Breast epithelium (tissue), 4 donors: ENCODE measurements around the gene SLC38A9. TPM values are rescaled to one million over a fixed set of nuclear protein-coding genes. Genes with fewer than 3 reads are reported as not detected.

ENCODE experiments used
- DNase-seq, 2 donors: peaks; one replicate each; pipeline ENCODE4 v3.0.0-alpha.2; 2019; ENCODE audit warnings: low spot score in 2 of 2
- H3K27ac ChIP-seq, 2 donors: fragments of 200-600 bp; sonication (generic) in 1 of 2; one replicate each; pipeline ENCODE4 v1.5.1; 2016 to 2019; ENCODE audit warnings: mild to moderate bottlenecking in 1 of 2
- H3K27me3 ChIP-seq, 2 donors: fragments of 200-600 bp; sonication (generic) in 1 of 2; one replicate each; pipeline versions ENCODE4 v1.5.1 to v1.6.0; 2017 to 2019; ENCODE audit warnings: control low read depth in 1 of 2, mild to moderate bottlenecking in 1 of 2
- H3K36me3 ChIP-seq: fragments of 200-600 bp; one replicate; pipeline ENCODE4 v1.5.1; 2019
- H3K4me1 ChIP-seq, 2 donors: fragments of 200-600 bp; sonication (generic); one replicate each; pipeline ENCODE4 v1.5.1; 2016 to 2019; ENCODE audit warnings: control low read depth in 1 of 2
- H3K4me3 ChIP-seq, 3 donors: fragments of 200-600 bp; sonication (generic); 1 replicate in 2 of 3; 2 replicates in 1 of 3; pipeline ENCODE4 v1.5.1; 2016 to 2019; ENCODE audit warnings: mild to moderate bottlenecking in 3 of 3, moderate library complexity in 2 of 3
- H3K9me3 ChIP-seq, 2 donors: fragments of 200-600 bp; sonication (generic) in 1 of 2; one replicate each; pipeline ENCODE4 v1.5.1; 2016 to 2019; ENCODE audit warnings: control low read depth in 1 of 2
- POLR2A ChIP-seq: fragments of 450-650 bp; IDR thresholded peaks from one replicate; pipeline ENCODE4 v1.6.1; 2016; ENCODE audit warnings: antibody characterized with exemption, mild to moderate bottlenecking, moderate library complexity
- POLR2AphosphoS5 ChIP-seq, 3 donors: sonication (generic); formaldehyde crosslinking; IDR thresholded peaks; one replicate each; pipeline ENCODE4 v1.6.1; 2017; ENCODE audit warnings: antibody characterized with exemption in 3 of 3
- intact Hi-C: fragments of 100-400 bp; cut with DNase I; formaldehyde crosslinking; loops from one replicate; pipeline ENCODE4 v1.15.1; 2023; ENCODE audit warnings: low total_unique reads
- total RNA-seq, 3 donors: library from RNA; depleted of rRNA; stranded (reverse); fragments of >200 nt; gene quantifications; one replicate each; pipeline ENCODE4 v1.1.0, GENCODE V29; 2016
- TF ChIP-seq, protein P1 (sequence below), 3 donors: fragments of 450-650 bp; IDR thresholded peaks; one replicate each; pipeline ENCODE4 v1.5.1; 2016 to 2017; ENCODE audit warnings: antibody characterized with exemption in 3 of 3, mild to moderate bottlenecking in 3 of 3, moderate library complexity in 3 of 3

The SLC38A9 gene
- total RNA-seq, 3 donors from 2014 or later = 25.2 to 35.1 (median 28.6) TPM

- intact Hi-C loops = no loop called here
- peak overlapping the region in 1 of 3 donors; percentile 29 for H3K4me3 ChIP-seq
- peak overlapping the region; percentile 64 to 78 for H3K27ac ChIP-seq
- no peaks in the 10 kb centered on the region for H3K9me3 ChIP-seq
- TF ChIP-seq, protein P1, sequence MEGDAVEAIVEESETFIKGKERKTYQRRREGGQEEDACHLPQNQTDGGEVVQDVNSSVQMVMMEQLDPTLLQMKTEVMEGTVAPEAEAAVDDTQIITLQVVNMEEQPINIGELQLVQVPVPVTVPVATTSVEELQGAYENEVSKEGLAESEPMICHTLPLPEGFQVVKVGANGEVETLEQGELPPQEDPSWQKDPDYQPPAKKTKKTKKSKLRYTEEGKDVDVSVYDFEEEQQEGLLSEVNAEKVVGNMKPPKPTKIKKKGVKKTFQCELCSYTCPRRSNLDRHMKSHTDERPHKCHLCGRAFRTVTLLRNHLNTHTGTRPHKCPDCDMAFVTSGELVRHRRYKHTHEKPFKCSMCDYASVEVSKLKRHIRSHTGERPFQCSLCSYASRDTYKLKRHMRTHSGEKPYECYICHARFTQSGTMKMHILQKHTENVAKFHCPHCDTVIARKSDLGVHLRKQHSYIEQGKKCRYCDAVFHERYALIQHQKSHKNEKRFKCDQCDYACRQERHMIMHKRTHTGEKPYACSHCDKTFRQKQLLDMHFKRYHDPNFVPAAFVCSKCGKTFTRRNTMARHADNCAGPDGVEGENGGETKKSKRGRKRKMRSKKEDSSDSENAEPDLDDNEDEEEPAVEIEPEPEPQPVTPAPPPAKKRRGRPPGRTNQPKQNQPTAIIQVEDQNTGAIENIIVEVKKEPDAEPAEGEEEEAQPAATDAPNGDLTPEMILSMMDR (IDR thresholded peaks at IDR 0.05) = no peak
- TF ChIP-seq POLR2AphosphoS5 (IDR thresholded peaks at IDR 0.05) (no peak), POLR2A (no peak)
- DNase-seq = peak in 1 of 2 donors; percentile 47
- H3K36me3 ChIP-seq = no peaks in the 10 kb centered on the region
- peaks cover 0 to 7% of the 10 kb centered on the region in 2 donors for H3K4me1 ChIP-seq
- H3K27me3 ChIP-seq = no peaks in the 10 kb centered on the region
Observed at GRCh38 chr5:55633574-55634208, 78.4 kb downstream of the SLC38A9 start.

GRCh38 chr5:55629815-55630214 lies 82.3 kb downstream of the SLC38A9 start:
- intact Hi-C loops = no loop called here
- no peak for DNase-seq
- Histone ChIP-seq H3K27me3 (no peaks in the 10 kb centered on the region), H3K4me1 (no peaks in the 10 kb centered on the region), H3K9me3 (no peaks in the 10 kb centered on the region), H3K27ac (no peak overlapping the region), H3K36me3 (no peaks in the 10 kb centered on the region), H3K4me3 (no peak overlapping the region)
- TF ChIP-seq POLR2AphosphoS5 (IDR thresholded peaks at IDR 0.05) (no peak), POLR2A (no peak)
- TF ChIP-seq, protein P1 (IDR thresholded peaks at IDR 0.05) = no peak

DNA sequence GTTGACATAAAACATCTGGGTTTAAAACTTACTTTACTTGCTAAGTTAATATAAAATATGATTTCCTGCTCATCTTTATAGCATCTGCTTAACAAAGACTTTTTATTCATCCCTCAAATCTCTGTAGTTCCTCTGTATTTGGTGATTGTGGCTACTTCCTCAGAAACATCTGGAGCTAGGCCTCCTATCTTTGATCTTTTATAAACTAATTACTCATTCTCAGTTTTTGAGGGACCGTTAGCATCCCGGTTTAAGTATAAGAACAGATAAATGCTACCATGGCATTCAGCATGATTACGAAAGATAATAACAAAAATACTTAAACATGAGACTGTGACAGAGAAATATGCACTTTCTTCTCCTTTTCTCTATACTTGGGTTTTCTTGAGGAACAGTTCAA lies 85.3 kb downstream of the SLC38A9 start:
- Histone ChIP-seq H3K4me3 (no peak overlapping the region), H3K27ac (no peak overlapping the region), H3K36me3 (no peaks in the 10 kb centered on the region), H3K9me3 (no peaks in the 10 kb centered on the region), H3K4me1 (no peaks in the 10 kb centered on the region), H3K27me3 (no peaks in the 10 kb centered on the region)
- DNase-seq = no peak
- intact Hi-C loops = no loop called here
- TF ChIP-seq POLR2AphosphoS5 (IDR thresholded peaks at IDR 0.05) (no peak), POLR2A (no peak)
- TF ChIP-seq, protein P1 (IDR thresholded peaks at IDR 0.05) = no peak

GRCh38 chr5:55625913-55626312 lies 86.2 kb downstream of the SLC38A9 start:
- DNase-seq = no peak
- Histone ChIP-seq H3K27ac (no peak overlapping the region), H3K4me1 (peaks cover 0 to 5% of the 10 kb centered on the region in 2 donors), H3K4me3 (no peak overlapping the region), H3K9me3 (no peaks in the 10 kb centered on the region), H3K27me3 (no peaks in the 10 kb centered on the region), H3K36me3 (no peaks in the 10 kb centered on the region)
- TF ChIP-seq, protein P1 (IDR thresholded peaks at IDR 0.05) = no peak
- no peak for TF ChIP-seq POLR2AphosphoS5 (IDR thresholded peaks at IDR 0.05)
- TF ChIP-seq POLR2A = no peak
- intact Hi-C loops = no loop called here

- TF ChIP-seq, protein P1 (IDR thresholded peaks at IDR 0.05) = no peak
- Histone ChIP-seq H3K36me3 (no peaks in the 10 kb centered on the region), H3K4me1 (peaks cover 0 to 5% of the 10 kb centered on the region in 2 donors), H3K9me3 (no peaks in the 10 kb centered on the region), H3K27me3 (no peaks in the 10 kb centered on the region), H3K27ac (peak overlapping the region in 1 of 2 donors; percentile 23), H3K4me3 (no peak overlapping the region)
- intact Hi-C loops = no loop called here
- DNase-seq = no peak
Observed at GRCh38 chr5:55625589-55625909, 86.6 kb downstream of the SLC38A9 start.
